Thyroid gland (tissue), 4 donors: ENCODE results near the gene TH. TPM values are rescaled to one million over a fixed set of nuclear protein-coding genes. Genes with fewer than 3 reads are reported as not detected.

ENCODE experiments used
- DNase-seq, 2 donors: peaks; one replicate each; pipeline ENCODE4 v3.0.0-alpha.2; 2019
- H3K27ac ChIP-seq, 3 donors: fragments of 200-600 bp; sonication (generic); 1 replicate in 2 of 3; 2 replicates in 1 of 3; pipeline ENCODE4 v1.5.1; 2016 to 2019; ENCODE audit warnings: mild to moderate bottlenecking in 1 of 3, moderate library complexity in 1 of 3
- H3K27me3 ChIP-seq: fragments of 200-600 bp; sonication (generic); one replicate; pipeline ENCODE4 v1.5.1; 2019
- H3K36me3 ChIP-seq, 2 donors: fragments of 200-600 bp; sonication (generic); one replicate each; pipeline ENCODE4 v1.5.1; 2016 to 2019
- H3K4me1 ChIP-seq, 2 donors: fragments of 200-600 bp; sonication (generic); one replicate each; pipeline ENCODE4 v1.5.1; 2017 to 2019
- H3K4me3 ChIP-seq, 3 donors: fragments of 200-600 bp; sonication (generic); replicated peaks in 1 of 3; 1 replicate in 2 of 3; 2 replicates in 1 of 3; pipeline ENCODE4 v1.5.1; 2016; ENCODE audit warnings: mild to moderate bottlenecking in 1 of 3
- H3K9me3 ChIP-seq: fragments of 200-600 bp; sonication (generic); one replicate; pipeline ENCODE4 v1.5.1; 2017
- POLR2A ChIP-seq, 2 donors: fragments of 450-650 bp; IDR thresholded peaks; one replicate each; pipeline ENCODE4 v1.6.1; 2017; ENCODE audit warnings: antibody characterized with exemption in 2 of 2, mild to moderate bottlenecking in 2 of 2, moderate library complexity in 1 of 2
- WGBS, 2 donors: methylation state at CpG; one replicate each; pipeline ENCODE4 v1.1.5; 2017; 5-methylcytosine and 5-hydroxymethylcytosine counted together
- intact Hi-C: fragments of 100-400 bp; cut with DNase I; formaldehyde crosslinking; loops from one replicate; pipeline ENCODE4 v1.15.1; 2023
- total RNA-seq, 4 donors: library from RNA; depleted of rRNA; stranded (reverse); fragments of >200 nt; gene quantifications; one replicate each; pipeline ENCODE4 v1.2.3, GENCODE V29; 2016
- TF ChIP-seq, protein P1 (sequence below), 6 experiments: fragments of 200-600 bp in 3 of 6; fragments of 450-650 bp in 3 of 6; sonication (generic) in 3 of 6; IDR thresholded peaks; one replicate each; pipeline ENCODE4 v1.5.1; 2016 to 2019; ENCODE audit warnings: antibody characterized with exemption in 6 of 6, mild to moderate bottlenecking in 2 of 6, inconsistent platforms in 1 of 6, moderate library complexity in 1 of 6

The TH gene
- total RNA-seq, 4 donors from 2014 or later: not detected

DNA sequence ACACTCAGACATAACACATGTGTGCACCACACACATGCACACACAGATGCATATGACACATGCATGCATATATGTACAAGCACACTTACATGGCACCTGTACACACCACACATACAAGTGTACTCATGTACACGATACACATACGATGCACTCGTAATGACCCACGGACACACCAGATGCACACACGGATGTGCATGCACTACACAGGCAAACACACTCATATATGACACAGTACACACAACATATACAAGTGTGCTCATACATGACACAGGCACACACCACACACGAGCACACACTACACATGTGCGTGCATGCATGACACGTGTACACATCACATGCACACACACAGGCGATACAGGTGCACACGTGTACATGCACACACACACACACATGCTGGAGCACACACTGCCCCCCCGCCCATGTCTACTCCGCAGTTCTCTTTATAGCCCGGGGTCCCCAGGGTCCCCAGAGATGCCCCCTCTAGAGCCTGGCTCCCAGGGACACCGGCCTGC is 4.8 kb upstream of the TH start:
- peaks cover 0 to 4% of the 10 kb centered on the region in 2 donors for H3K4me1 ChIP-seq
- no peak overlapping the region for H3K27ac ChIP-seq
- intact Hi-C loops: no loop called here
- H3K9me3 ChIP-seq: no peaks in the 10 kb centered on the region
- no peak for TF ChIP-seq POLR2A (IDR thresholded peaks at IDR 0.05)
- TF ChIP-seq, protein P1, sequence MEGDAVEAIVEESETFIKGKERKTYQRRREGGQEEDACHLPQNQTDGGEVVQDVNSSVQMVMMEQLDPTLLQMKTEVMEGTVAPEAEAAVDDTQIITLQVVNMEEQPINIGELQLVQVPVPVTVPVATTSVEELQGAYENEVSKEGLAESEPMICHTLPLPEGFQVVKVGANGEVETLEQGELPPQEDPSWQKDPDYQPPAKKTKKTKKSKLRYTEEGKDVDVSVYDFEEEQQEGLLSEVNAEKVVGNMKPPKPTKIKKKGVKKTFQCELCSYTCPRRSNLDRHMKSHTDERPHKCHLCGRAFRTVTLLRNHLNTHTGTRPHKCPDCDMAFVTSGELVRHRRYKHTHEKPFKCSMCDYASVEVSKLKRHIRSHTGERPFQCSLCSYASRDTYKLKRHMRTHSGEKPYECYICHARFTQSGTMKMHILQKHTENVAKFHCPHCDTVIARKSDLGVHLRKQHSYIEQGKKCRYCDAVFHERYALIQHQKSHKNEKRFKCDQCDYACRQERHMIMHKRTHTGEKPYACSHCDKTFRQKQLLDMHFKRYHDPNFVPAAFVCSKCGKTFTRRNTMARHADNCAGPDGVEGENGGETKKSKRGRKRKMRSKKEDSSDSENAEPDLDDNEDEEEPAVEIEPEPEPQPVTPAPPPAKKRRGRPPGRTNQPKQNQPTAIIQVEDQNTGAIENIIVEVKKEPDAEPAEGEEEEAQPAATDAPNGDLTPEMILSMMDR (IDR thresholded peaks at IDR 0.05): no peak
- no peak for DNase-seq
- H3K4me3 ChIP-seq: no peak overlapping the region
- no peaks in the 10 kb centered on the region for H3K36me3 ChIP-seq
- H3K27me3 ChIP-seq: no peaks in the 10 kb centered on the region
- WGBS, 2 donors: 96 to 97% methylated on average over 14 of the region's 14 CpGs

DNA sequence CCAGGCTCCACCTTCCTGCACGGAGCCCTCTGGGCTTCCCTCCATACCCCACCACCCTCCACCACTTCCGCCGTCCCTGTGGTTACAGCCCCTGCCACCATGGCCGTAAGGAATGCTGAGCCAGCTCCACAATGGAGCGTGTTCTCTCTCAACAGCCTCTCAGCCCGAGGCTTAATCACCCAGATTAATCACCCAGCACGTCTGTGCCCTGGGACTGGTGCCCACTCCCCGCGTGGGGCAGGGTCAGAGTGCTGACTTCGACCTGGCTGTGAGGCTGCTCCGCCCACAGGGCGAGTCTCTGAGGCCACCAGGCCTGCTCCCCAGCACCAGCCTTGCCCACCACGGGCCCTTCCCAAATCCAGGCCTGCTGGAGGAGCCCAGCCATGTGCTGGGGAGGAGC is 4.0 kb upstream of the TH start:
- intact Hi-C loops: no loop called here
- TF ChIP-seq POLR2A (IDR thresholded peaks at IDR 0.05): no peak
- TF ChIP-seq, protein P1 (IDR thresholded peaks at IDR 0.05): no peak
- no peak overlapping the region for H3K27ac ChIP-seq
- H3K4me3 ChIP-seq: no peak overlapping the region
- 30 to 48% methylated on average over 5 to 9 of the region's 13 CpGs for WGBS, 2 donors
- DNase-seq: peak in 1 of 2 donors; percentile 18
- peaks cover 0 to 4% of the 10 kb centered on the region in 2 donors for H3K4me1 ChIP-seq
- no peaks in the 10 kb centered on the region for H3K9me3 ChIP-seq
- H3K36me3 ChIP-seq: no peaks in the 10 kb centered on the region
- H3K27me3 ChIP-seq: no peaks in the 10 kb centered on the region

DNA sequence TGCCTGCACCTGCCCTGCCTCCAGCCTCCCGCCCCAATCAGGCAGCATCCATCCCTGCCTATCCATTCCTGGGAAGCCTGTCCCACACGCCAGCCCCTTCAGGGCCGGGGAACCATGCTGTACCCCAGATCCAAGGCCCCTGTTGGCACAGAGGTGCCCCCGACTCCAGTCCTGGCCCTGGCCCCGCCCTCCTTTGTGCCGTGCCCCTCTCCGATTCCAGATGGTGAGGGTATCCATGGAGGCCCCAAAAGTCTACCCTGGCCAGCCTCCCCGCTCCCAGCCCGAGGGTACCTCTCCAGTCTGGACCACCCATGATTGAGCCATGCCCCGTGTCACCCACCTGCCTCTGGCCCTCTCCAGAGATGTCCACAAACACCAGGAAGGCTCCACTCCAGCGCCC is 2.7 kb upstream of the TH start:
- Histone ChIP-seq H3K27me3 (no peaks in the 10 kb centered on the region), H3K4me1 (peaks cover 0 to 4% of the 10 kb centered on the region in 2 donors), H3K9me3 (no peaks in the 10 kb centered on the region), H3K36me3 (no peaks in the 10 kb centered on the region), H3K4me3 (no peak overlapping the region), H3K27ac (no peak overlapping the region)
- no peak for TF ChIP-seq POLR2A (IDR thresholded peaks at IDR 0.05)
- TF ChIP-seq, protein P1 (IDR thresholded peaks at IDR 0.05): no peak
- whole genome bisulfite sequencing, 2 donors: 77 to 92% methylated on average over 7 to 11 of the region's 11 CpGs
- DNase-seq: no peak
- intact Hi-C loops: no loop called here

DNA sequence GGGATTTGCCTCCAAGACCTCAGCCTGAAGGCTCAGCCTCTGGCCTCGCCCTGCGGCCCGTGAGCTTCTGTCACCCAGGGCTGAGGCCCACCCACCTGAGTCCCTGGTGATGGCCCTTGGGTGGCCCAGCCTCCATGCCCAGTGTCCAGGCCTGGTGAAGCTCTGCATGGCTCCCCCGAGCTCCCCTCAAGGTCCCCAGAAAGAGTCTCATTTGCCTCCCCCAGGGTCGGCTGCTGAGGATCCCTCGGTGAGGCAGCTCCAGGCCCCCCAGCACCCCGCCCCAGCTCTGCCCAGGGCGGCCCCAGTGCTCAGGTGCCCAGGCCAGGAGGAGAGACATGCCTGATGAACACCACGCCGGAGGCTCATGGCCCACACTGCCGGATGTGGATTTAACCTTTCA is 2.1 kb upstream of the TH start:
- Histone ChIP-seq H3K4me1 (peaks cover 0 to 4% of the 10 kb centered on the region in 2 donors), H3K9me3 (no peaks in the 10 kb centered on the region), H3K27me3 (no peaks in the 10 kb centered on the region), H3K36me3 (no peaks in the 10 kb centered on the region), H3K4me3 (no peak overlapping the region), H3K27ac (no peak overlapping the region)
- TF ChIP-seq, protein P1 (IDR thresholded peaks at IDR 0.05): no peak
- no peak for TF ChIP-seq POLR2A (IDR thresholded peaks at IDR 0.05)
- intact Hi-C loops: no loop called here
- no peak for DNase-seq
- 59 to 85% methylated on average over 6 to 9 of the region's 11 CpGs for WGBS, 2 donors

DNA sequence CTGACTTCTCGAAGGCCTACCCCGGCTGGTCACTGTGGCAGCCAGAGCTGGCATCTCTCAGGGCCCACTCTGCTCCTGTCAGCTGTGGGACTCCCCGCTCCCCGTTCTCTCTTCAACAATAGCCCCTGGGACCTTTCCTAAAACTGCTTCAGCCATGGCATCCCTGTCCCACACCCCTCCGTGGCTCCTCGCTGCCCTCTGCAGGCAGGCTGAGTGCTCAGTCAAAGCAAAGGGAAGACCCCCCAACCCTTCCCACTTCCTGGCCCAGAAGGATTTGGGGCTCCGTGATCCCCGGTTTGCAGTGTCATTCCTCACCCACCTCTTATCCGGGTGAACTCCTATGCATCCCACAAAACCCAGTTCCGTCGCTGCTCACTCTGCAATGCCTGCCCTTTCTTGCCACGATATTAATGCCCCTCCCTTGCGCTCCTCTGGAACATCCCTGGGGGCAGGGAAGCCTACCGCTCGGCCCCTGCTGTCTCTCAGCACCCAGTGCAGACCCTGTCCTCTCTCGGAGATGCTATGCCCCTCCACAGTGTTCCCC is 1.6 kb upstream of the TH start:
- no peaks in the 10 kb centered on the region for H3K27me3 ChIP-seq
- no peak for TF ChIP-seq POLR2A (IDR thresholded peaks at IDR 0.05)
- TF ChIP-seq, protein P1 (IDR thresholded peaks at IDR 0.05): no peak
- no peak overlapping the region for H3K4me3 ChIP-seq
- H3K36me3 ChIP-seq: no peaks in the 10 kb centered on the region
- no peak for DNase-seq
- no peak overlapping the region for H3K27ac ChIP-seq
- WGBS, 2 donors: 77 to 85% methylated on average over 16 of the region's 16 CpGs
- peaks cover 0 to 4% of the 10 kb centered on the region in 2 donors for H3K4me1 ChIP-seq
- intact Hi-C loops: no loop called here
- no peaks in the 10 kb centered on the region for H3K9me3 ChIP-seq
